Heart left ventricle (tissue), 13 donors: Measurements from ENCODE around the gene LRRIQ1.

ENCODE experiments used
- POLR2A ChIP-seq, 2 donors: fragments of 450-650 bp; IDR thresholded peaks; one replicate each; pipeline ENCODE4 v1.6.1; 2017; ENCODE audit warnings: antibody characterized with exemption in 2 of 2, mild to moderate bottlenecking in 2 of 2, moderate library complexity in 2 of 2
- TF ChIP-seq, protein P1 (sequence below), 12 donors: fragments of 200-600 bp; sonication (generic) in 4 of 12; IDR thresholded peaks; one replicate each; pipeline versions ENCODE4 v1.5.0 to v1.8.0; 2018 to 2022; ENCODE audit warnings: antibody characterized with exemption in 12 of 12, mild to moderate bottlenecking in 5 of 12
- donor health status: ischemic (EF 13 %, LVEDD 7.1; RV severe dilation, severe dysfunction).
- donor health status: DM: no; HTN: yes; CAD: no.
- donor health status: DM: no; HTN: no; CAD: no.
- donor health status: ischemic (EF 25% LVEDD 6.9; RV normal size, moderate dysfunction).
- donor health status: ischemic (EF 25% LVEDD 5.7; RV mildly dilated, moderate dysfunction).
- donor health status: ischemic (EF 35%, LVEDD 5.7; RV mildly dilated, moderate dysfunction).
- donor health status: nonischemic (EF 11% LVEDD 7.7; RV severe dilation, severe dysfunction).
- donor health status: DM: yes; HTN: yes; CAD: no.
- donor health status: PGD.
- donor health status: ischemic (EF 29% LVEDD 5.4; RV normal size, mild dysfunction).
- donor health status: nonischemic (EF 23%, LVEDD 6.1; RV moderate dilation, normal function).

DNA sequence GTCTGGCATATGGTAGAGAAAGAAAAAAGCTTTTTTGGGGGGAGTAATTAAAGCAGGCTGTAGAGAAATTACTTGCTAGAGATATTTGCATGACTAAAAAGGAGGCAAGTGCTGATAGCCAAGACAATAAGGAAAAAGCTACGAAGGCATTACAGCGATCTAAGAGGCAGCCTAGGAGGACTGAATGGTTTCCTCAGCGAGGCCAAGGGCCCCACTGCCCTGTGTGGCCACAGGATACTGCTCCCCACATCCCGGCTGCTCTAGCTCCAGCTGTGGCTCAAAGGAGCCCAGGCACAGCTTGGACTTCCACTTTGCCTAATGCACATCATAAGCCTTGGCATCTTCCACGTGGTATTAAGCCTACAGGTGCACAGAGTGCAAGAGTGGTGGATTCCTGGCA, 53.6 kb downstream of the LRRIQ1 start:
- TF ChIP-seq, protein P1, sequence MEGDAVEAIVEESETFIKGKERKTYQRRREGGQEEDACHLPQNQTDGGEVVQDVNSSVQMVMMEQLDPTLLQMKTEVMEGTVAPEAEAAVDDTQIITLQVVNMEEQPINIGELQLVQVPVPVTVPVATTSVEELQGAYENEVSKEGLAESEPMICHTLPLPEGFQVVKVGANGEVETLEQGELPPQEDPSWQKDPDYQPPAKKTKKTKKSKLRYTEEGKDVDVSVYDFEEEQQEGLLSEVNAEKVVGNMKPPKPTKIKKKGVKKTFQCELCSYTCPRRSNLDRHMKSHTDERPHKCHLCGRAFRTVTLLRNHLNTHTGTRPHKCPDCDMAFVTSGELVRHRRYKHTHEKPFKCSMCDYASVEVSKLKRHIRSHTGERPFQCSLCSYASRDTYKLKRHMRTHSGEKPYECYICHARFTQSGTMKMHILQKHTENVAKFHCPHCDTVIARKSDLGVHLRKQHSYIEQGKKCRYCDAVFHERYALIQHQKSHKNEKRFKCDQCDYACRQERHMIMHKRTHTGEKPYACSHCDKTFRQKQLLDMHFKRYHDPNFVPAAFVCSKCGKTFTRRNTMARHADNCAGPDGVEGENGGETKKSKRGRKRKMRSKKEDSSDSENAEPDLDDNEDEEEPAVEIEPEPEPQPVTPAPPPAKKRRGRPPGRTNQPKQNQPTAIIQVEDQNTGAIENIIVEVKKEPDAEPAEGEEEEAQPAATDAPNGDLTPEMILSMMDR (IDR thresholded peaks at IDR 0.05), result no peak
- TF ChIP-seq POLR2A (IDR thresholded peaks at IDR 0.05), result no peak
